OCI-LY1 (cell line): ENCODE results near the gene CHCHD4.

Experiments
- CTCF ChIP-seq: fragments of 200-600 bp; sonication (generic), shearing (Covaris generic); IDR thresholded peaks from 2 replicates; pipeline ENCODE4 v1.5.1; 2017; ENCODE audit warnings: mild to moderate bottlenecking, antibody characterized with exemption, low read length, moderate library complexity, mixed read lengths
- EZH2 ChIP-seq: fragments of 200-600 bp; sonication (generic), shearing (Covaris generic); IDR thresholded peaks from 2 replicates; pipeline ENCODE4 v1.8.0; 2017; ENCODE audit warnings: borderline replicate concordance, mixed run types, mild to moderate bottlenecking, antibody characterized with exemption, low read length, moderate library complexity, mixed read lengths

- no peak for TF ChIP-seq CTCF
- TF ChIP-seq EZH2: no peak
Measured at GRCh38 chr3:14139771-14140170, 15.1 kb upstream of the CHCHD4 start.
